ENCODE data around the gene GPD2. TPM values are rescaled to one million over a fixed set of nuclear protein-coding genes. Genes with fewer than 3 reads are reported as not detected.

The GPD2 gene
- total and polyA plus RNA-seq, 2 of the 8 experiments (the other 6 are each of a cell fraction or from before 2014, with no cell fraction given): 8.4 to 43.1 TPM

GRCh38 chr2:156512451-156512850 is 76.3 kb downstream of the GPD2 start:
- H3K4ac ChIP-seq (replicated peaks; ENCODE audit: insufficient read length, low read depth, low read length): no peak overlapping the region
- no peak overlapping the region for H2BK12ac ChIP-seq (ENCODE audit: low read depth, low read length)
- no peak overlapping the region for H2AFZ ChIP-seq (ENCODE audit: low read length)
- no peak overlapping the region for H3K56ac ChIP-seq (replicated peaks; ENCODE audit: insufficient read length, low read depth, low read length)
- POLR2A ChIA-PET (ENCODE audit: partially characterized antibody): no interaction called here
- no peak overlapping the region for H3K23ac ChIP-seq (ENCODE audit: insufficient read length)
- no peaks in the 10 kb centered on the region for H3K4me1 ChIP-seq (replicated peaks in 1 of 4; ENCODE audit: control insufficient read depth in 3 of 4, insufficient read depth in 4 of 4, low read length in 3 of 4)
- H3K4me3 ChIP-seq (ENCODE audit: extremely low read depth in 1 of 4, insufficient read depth in 2 of 4, low read depth in 3 of 4, low read length in 4 of 4): no peak overlapping the region
- DNase-seq (ENCODE audit: low read depth in 1 of 2, low spot score in 2 of 2) (no peak), FAIRE-seq (no peak)
- no peak overlapping the region for H2AK5ac ChIP-seq (ENCODE audit: low read depth, low read length)
- no peak overlapping the region for H4K91ac ChIP-seq (replicated peaks; ENCODE audit: insufficient read length, low read length)
- no peaks in the 10 kb centered on the region for H3K23me2 ChIP-seq (ENCODE audit: low read depth, low read length)
- H3K27ac ChIP-seq (ENCODE audit: low read depth, low read length): no peak overlapping the region
- H4K8ac ChIP-seq (ENCODE audit: extremely low read depth, insufficient read depth, low read length): no peak overlapping the region
- 91% methylated on average over 2 of the region's 2 CpGs; no CpG with 5 or more reads in 1 of the 2 experiments for WGBS, 2 experiments (ENCODE audit: extremely low coverage in 1 of 2, insufficient coverage in 1 of 2, insufficient read length in 1 of 2, insufficient replicate concordance in 2 of 2, low coverage in 1 of 2, low lambda C conversion rate in 2 of 2, missing lambda C conversion rate in 1 of 2)
- no peak overlapping the region for H4K5ac ChIP-seq (ENCODE audit: insufficient read length, low read depth, low read length)
- no peak overlapping the region for H2BK120ac ChIP-seq (replicated peaks; ENCODE audit: low read depth, low read length)
- peaks cover 0 to 6% (median 0%) of the 10 kb centered on the region in 4 experiments; a peak in 1 of 8 replicates for H3K36me3 ChIP-seq (ENCODE audit: control insufficient read depth in 2 of 4, insufficient read depth in 4 of 4, low read length in 3 of 4)
- H3K79me2 ChIP-seq (ENCODE audit: control insufficient read depth in 1 of 2, insufficient read depth in 2 of 2, low read length in 2 of 2): no peaks in the 10 kb centered on the region; a peak in 1 of 4 replicates
- no peaks in the 10 kb centered on the region for H3K27me3 ChIP-seq (replicated peaks in 1 of 4; ENCODE audit: control insufficient read depth in 3 of 4, extremely low read depth in 1 of 4, insufficient read depth in 3 of 4, low read length in 3 of 4)
- H3K18ac ChIP-seq (ENCODE audit: extremely low read depth, low read length): no peak overlapping the region
- H3K14ac ChIP-seq (ENCODE audit: insufficient read length): no peak overlapping the region
- H2BK5ac ChIP-seq (ENCODE audit: low read depth, low read length): no peak overlapping the region
- H3K79me1 ChIP-seq (ENCODE audit: low read depth, low read length): no peaks in the 10 kb centered on the region
- CTCF ChIA-PET (ENCODE audit: partially characterized antibody): no interaction called here
- no peak overlapping the region for H2BK15ac ChIP-seq (ENCODE audit: low read length)
- H4K20me1 ChIP-seq (replicated peaks in 1 of 2; ENCODE audit: control insufficient read depth in 1 of 2, insufficient read depth in 2 of 2, low read length in 2 of 2): no peaks in the 10 kb centered on the region
- H2BK20ac ChIP-seq (ENCODE audit: low read length): no peak overlapping the region
- H3K9ac ChIP-seq (replicated peaks in 1 of 4; ENCODE audit: extremely low read depth in 1 of 4, low read depth in 3 of 4, low read length in 3 of 4): no peak overlapping the region
- H3K9me3 ChIP-seq (ENCODE audit: insufficient read depth in 2 of 2, low read depth in 1 of 2, low read length in 1 of 2): no peaks in the 10 kb centered on the region
- no peak overlapping the region for H3K4me2 ChIP-seq (ENCODE audit: insufficient read depth in 1 of 2, low read depth in 2 of 2, low read length in 2 of 2)
- TF ChIP-seq CHD2 (IDR thresholded peaks at IDR 0.05; ENCODE audit: low read length) (no peak), MAFK (IDR thresholded peaks at IDR 0.05; ENCODE audit: low read depth, low read length) (no peak), SIRT6 (IDR thresholded peaks at IDR 0.05; ENCODE audit: low read length) (no peak), RXRA (IDR thresholded peaks at IDR 0.05; ENCODE audit: insufficient read depth, low read depth, low read length) (no peak), ATF2 (IDR thresholded peaks at IDR 0.05; ENCODE audit: low read length) (no peak), YY1 (IDR thresholded peaks at IDR 0.05; ENCODE audit: low read depth, low read length) (no peak), HDAC2 (IDR thresholded peaks at IDR 0.05; ENCODE audit: borderline replicate concordance in 1 of 2, low read depth in 2 of 2, low read length in 2 of 2) (no peak), KDM1A (IDR thresholded peaks at IDR 0.05; ENCODE audit: borderline replicate concordance, low read length) (no peak), TAF7 (optimal IDR thresholded peaks at IDR 0.05; ENCODE audit: borderline replicate concordance, low read depth, low read length) (no peak), ZNF274 (IDR thresholded peaks at IDR 0.05; ENCODE audit: borderline replicate concordance, extremely low read depth, low read length) (no peak), SIN3A (conservative IDR thresholded peaks at IDR 0.05 in 1 of 2, IDR thresholded peaks at IDR 0.05 in 1 of 2; ENCODE audit: low read depth in 1 of 2, low read length in 2 of 2) (no peak), KDM4A (IDR thresholded peaks at IDR 0.05; ENCODE audit: low read depth, low read length, severe bottlenecking) (no peak), JUN (IDR thresholded peaks at IDR 0.05; ENCODE audit: low read depth, low read length) (no peak)

All from H1 (cell line).